Activated CD8-positive, alpha-beta memory T cell treated with anti-CD3 and anti-CD28 coated beads, Interleukin-2, amount 50 U/mL, for 4 hours (primary cell): ENCODE results near the gene RMDN2.
"Not testable (repeated sequence)": the region's sequence is repeated elsewhere in the genome, so short reads cannot be mapped to it uniquely, and the experiment has no call there.

ENCODE experiments used
- DNase-seq: peaks from one replicate; pipeline ENCODE4 v3.0.0-alpha.2; 2020

Gene RMDN2

DNA sequence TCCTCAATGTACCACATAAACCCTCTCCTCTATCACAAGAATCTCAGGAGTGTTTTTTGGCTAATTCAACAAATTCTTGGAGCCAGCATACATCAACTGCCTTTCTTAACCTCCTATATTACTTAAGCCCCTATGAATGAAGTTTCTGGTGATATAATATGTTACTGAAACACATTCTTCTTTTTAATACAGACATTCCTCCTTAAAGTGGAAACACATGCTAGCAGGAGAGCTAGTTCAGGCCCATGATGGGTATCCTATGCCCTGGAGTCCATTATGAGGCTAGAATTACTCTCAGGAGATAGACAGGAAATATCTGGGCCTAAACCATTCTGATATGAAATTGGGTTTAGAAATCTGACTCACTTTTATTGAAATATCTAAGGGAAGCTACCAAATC, 26.6 kb upstream of the RMDN2 start:
- no peak for DNase-seq

DNA sequence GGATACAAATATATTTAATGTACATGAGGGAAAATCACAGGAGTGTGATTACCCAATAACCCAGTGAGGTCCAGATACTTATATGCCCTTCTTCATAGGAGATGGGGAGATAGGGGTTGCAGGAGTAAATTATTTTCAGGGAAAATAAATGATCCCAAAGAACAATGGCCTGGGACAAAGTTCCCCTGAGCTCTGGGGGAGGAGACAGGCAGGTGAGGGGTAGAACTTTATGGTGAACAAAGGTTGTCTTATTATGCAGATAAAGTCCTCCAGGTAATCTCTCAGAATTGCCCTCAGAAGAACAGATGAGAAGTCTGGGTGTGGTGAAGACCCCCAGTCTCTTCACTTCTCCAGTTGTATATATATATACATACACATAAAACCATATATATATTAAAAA, 22.1 kb upstream of the RMDN2 start:
- no peak for DNase-seq

DNA sequence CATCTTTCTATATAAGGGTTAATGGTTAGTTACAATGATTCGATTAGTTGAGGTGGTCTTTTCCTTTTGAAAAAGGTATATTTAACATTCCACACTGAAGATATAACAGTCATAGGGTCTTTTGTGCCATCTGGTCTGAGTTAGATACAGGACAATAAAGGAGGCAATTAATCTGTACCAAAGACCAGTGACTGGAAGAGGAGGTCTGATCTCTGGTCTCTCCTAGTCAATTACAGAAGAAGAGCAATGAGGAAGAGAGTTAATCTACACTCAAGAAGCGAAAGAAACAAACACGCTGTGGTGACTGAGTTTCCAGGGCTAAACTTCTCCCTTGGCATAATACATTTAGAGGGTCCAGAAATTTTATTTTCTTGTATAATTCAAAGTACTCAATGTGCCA, 20.7 kb upstream of the RMDN2 start:
- no peak for DNase-seq

DNA sequence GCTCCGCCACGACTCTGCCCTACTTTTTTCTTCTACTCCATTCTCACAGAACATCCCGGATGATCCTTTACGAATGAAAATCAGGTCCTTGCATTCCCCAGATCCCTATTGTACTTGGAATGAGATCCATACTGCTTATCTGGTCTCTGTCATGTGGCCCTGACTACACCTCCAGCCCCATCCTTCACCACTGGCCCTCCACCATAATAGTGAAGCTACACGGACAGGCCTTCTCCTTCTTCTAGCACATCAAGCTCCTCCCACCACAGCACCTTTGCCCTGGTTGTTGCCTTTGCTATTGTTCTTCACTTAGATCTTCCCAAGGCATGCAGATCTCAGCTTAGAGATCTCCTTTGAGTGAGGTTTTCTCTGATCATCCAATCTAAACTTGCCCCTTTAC, 20.1 kb upstream of the RMDN2 start:
- no peak for DNase-seq

GRCh38 chr2:37906131-37906530, 19.0 kb upstream of the RMDN2 start:
- no peak for DNase-seq

DNA sequence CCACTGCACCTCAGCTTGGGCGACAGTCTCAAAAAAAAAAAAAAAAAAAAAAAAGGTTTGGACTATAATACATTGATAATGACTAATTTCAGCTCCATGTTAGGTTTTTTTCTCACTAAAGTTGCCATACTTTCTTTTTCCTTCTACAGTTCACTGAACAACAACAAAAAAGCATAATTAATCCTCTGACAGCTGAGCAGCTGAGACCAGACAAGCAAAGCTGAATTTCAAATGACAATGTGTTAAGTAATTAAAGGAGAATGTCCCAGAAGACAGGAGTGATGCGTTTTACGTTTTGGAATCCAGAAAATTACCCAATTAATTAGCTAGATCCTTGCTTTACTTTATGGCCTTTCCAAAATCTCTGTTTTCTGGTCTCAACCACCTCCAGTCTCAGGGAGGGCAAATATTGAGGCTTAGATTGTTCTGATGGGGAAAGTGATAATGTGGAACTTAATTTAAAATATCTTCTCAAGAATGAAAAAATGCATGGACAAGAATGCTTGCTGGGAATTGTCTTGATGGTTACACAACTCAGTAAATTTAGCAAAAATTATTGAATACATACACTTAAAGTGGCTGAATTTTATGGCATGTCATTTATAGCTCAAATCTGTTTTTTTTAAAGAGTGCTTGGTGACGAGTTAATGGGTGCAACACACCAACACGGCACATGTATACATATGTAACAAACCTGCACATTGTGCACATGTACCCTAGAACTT, 17.4 kb upstream of the RMDN2 start:
- no peak for DNase-seq

GRCh38 chr2:37911296-37911873, 13.7 kb upstream of the RMDN2 start:
- no peak for DNase-seq

GRCh38 chr2:37912056-37912455, 13.0 kb upstream of the RMDN2 start:
- no peak for DNase-seq

DNA sequence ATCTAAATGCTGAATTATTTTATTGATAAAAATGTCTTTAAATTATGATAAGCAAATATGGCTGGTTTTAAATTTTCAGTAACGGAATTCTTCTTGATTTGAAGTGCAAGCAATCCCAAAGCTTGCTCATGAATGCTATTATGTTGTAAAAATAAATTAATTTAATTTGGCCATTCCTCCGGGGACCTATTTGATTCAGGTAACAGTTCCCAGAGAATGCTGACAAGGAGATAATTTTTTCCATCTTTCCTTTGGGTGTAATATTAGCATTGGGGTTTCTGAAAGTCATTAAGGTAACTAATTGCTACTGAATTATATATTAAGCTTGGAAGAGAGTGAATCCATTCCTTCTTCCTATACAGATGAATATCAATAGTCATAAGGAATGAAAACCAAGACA, 12.5 kb upstream of the RMDN2 start:
- no peak for DNase-seq

DNA sequence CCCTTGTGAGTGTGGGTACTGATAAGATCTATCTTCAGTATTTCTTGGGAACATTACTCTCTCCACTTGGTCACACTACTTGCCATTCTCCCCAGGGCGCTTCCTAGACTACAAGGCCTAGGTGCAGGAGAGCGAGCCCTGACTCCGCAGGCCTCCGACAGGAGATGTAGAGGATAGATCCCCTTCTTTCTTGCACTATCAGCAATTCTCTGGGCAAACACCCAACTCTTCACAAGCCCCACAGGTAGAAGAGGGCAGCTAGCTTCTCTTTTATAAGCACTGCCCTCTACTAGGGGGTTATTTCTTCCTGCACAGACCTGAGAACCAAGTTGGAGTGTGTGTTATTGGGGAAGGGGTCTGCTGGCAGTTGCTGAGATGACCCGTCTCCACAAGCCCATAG, 10.7 kb upstream of the RMDN2 start:
- DNase-seq = no peak

DNA sequence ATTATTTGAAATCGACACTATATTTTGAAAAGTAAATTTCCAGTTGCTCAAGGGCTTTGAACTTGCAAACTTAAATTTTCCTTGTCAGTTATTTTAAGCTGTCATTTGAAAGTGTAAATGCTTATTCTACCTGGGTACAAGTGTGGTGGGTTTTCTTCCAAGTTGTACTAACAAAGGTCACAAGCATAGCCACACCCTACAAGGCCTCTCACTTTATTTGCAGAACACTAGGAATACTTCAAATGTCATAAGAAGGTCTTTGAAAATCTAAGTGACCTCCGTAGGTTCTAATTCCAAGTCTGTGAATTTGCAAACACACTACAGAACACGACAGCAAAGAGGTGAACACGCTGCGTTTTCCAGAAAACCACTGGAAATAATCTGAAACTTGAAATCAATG, 9.3 kb upstream of the RMDN2 start:
- DNase-seq = no peak

- no peak for DNase-seq
Observed at GRCh38 chr2:37916512-37917082, 8.5 kb upstream of the RMDN2 start.

- no peak for DNase-seq
Observed at GRCh38 chr2:37917281-37918228, 7.5 kb upstream of the RMDN2 start.

GRCh38 chr2:37918742-37919186, 6.3 kb upstream of the RMDN2 start:
- DNase-seq = no peak

DNA sequence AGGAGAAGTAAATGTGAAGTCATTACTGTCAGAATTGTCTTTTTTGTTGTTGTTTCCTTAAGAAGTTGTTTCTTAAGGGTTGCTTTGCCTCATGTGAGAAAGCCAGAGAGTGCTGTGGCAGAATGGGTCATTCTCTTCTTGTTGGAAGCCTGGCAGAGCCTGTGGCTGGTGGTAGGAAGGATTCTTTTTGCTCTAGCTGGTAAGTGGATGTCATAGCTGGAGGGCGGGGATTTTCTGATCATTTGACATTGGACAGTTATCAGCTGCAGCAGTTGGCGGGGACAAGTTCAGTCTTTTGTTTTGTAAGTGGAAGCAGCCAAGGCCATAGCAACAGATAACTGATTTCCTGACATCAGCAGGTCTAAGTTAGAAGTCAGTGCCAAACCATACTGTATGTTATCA, 5.5 kb upstream of the RMDN2 start:
- DNase-seq = no peak

DNA sequence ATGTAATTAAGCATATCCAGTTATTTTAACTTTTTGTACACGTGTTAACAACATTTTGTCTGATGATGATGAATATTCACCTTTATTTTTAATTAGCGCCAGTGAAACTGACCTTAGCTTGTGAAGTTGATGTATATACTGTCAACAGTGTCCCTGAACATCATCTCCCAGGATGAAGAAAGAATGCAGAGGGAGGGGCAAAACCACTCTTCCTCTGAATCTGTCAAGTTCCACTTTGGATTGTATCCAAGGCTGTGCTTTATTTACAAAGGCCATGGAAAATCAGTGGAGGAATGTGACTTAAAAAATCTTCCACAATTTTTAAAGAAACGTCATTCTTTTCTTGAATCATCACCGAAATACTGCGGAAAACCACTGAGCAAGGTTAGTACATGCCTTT, 4.5 kb upstream of the RMDN2 start:
- DNase-seq = no peak

DNA sequence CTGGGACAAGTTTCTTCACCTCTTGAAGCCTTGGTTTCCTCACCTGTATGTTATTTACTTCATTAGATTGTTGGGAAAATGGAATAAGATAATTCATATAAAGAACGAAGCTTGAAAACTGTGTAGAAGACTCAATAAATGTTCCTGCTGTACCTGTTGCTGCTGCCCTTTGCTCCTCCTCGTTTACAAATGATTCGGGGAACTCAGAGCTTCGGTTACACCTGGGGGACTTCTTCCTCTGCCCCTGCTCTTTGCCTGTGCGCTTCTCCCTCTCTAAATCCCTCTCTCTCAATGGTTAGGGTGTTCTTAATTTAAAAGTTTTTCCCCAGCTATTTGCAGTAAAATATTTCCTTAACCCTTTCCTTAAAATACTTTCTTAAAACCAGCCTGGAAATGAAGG, 3.3 kb upstream of the RMDN2 start:
- DNase-seq = no peak

- DNase-seq = no peak
Observed at GRCh38 chr2:37923308-37924055, 1.6 kb upstream of the RMDN2 start.

DNA sequence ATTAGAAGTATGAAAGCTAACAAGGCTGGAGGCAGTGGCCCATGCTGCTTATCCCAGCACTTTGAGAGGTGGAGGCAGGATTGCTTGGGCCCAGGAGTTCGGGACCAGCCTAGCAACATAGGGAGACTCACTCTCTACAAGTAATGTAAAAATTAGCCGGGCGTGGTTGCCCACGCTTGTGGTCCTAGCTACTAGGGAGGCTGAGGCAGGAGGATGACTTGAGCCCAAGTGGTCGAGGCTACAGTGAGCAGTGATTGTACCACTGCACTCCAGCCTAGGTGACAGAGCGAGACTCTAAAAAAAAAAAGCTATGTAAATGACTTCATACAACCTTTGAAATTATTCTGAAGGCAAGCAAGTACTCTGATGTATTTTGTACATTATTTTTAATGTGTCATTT, 1.5 kb downstream of the RMDN2 start:
- DNase-seq = no peak

- no peak for DNase-seq
Observed at GRCh38 chr2:37928377-37928776, 3.3 kb downstream of the RMDN2 start.

- DNase-seq = not testable (repeated sequence)
Observed at GRCh38 chr2:37930392-37930791, 5.3 kb downstream of the RMDN2 start.

DNA sequence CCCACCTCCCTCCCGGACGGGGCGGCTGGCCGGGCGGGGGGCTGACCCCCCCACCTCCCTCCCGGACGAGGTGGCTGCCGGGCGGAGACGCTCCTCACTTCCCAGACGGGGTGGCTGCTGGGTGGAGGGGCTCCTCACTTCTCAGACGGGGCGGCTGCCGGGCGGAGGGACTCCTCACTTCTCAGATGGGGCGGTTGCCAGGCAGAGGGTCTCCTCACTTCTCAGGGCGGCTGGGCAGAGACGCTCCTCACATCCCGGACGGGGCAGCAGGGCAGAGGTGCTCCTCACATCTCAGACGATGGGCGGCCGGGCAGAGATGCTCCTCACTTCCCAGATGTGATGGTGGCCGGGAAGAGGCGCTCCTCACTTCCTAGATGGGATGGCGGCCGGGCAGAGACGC, 7.8 kb downstream of the RMDN2 start:
- not testable (repeated sequence) for DNase-seq
